GM21619 (cell line): Measurements from ENCODE around the gene STOML3.
"Not testable (repeated sequence)": the region's sequence is repeated elsewhere in the genome, so short reads cannot be mapped to it uniquely, and the experiment has no call there.

Experiments used
- ATAC-seq: cut with Tn5 transposase; IDR thresholded peaks from one replicate; pipeline ENCODE4 v1.9.1; 2021; ENCODE audit not compliant: unreplicated experiment

Gene STOML3

GRCh38 chr13:38990693-38991092 lies at the start of gene STOML3:
Gene STOML3, minus strand, starts transcription at chr13:38990831. Its CDS starts 110 bp downstream, at chr13:38990721.
- no peak for ATAC-seq

GRCh38 chr13:39040206-39040605 lies 49.6 kb upstream of the STOML3 start:
- no peak for ATAC-seq

GRCh38 chr13:39039041-39039440 lies 48.4 kb upstream of the STOML3 start:
- no peak for ATAC-seq

GRCh38 chr13:39038569-39039030 lies 48.0 kb upstream of the STOML3 start:
- peak; percentile 24 for ATAC-seq

GRCh38 chr13:39037880-39038568 lies 47.4 kb upstream of the STOML3 start, which contains the start of the genes NHLRC3 and PROSER1:
Gene NHLRC3, plus strand, starts transcription at chr13:39038456. Its CDS starts 184 bp downstream, at chr13:39038640.
Gene PROSER1, minus strand, starts transcription at chr13:39038089. Its CDS starts 847 bp downstream, at chr13:39037242.
- ATAC-seq, result peak; percentile 73

GRCh38 chr13:39037410-39037879 lies 46.8 kb upstream of the STOML3 start:
- ATAC-seq, result no peak

GRCh38 chr13:39036212-39036611 lies 45.6 kb upstream of the STOML3 start:
- ATAC-seq, result no peak

GRCh38 chr13:39035799-39036198 lies 45.2 kb upstream of the STOML3 start:
- no peak for ATAC-seq

- ATAC-seq, result no peak
Observed at GRCh38 chr13:39035204-39035603, 44.6 kb upstream of the STOML3 start.

- ATAC-seq, result no peak
Observed at GRCh38 chr13:39034085-39034484, 43.5 kb upstream of the STOML3 start.

- no peak for ATAC-seq
Observed at GRCh38 chr13:39032150-39032549, 41.5 kb upstream of the STOML3 start.

- no peak for ATAC-seq
Observed at GRCh38 chr13:39025433-39025839, 34.8 kb upstream of the STOML3 start.

GRCh38 chr13:39023761-39024160 lies 33.1 kb upstream of the STOML3 start:
- no peak for ATAC-seq

- no peak for ATAC-seq
Observed at GRCh38 chr13:39023316-39023715, 32.7 kb upstream of the STOML3 start.

GRCh38 chr13:39020853-39021462 lies 30.3 kb upstream of the STOML3 start:
- no peak for ATAC-seq

- ATAC-seq, result peak; percentile 83
Observed at GRCh38 chr13:39016787-39017186, 26.2 kb upstream of the STOML3 start.

GRCh38 chr13:39016087-39016486 lies 25.5 kb upstream of the STOML3 start:
- peak; percentile 87 for ATAC-seq

GRCh38 chr13:39013462-39013861 lies 22.8 kb upstream of the STOML3 start:
- ATAC-seq, result no peak

GRCh38 chr13:39012608-39013007 lies 22.0 kb upstream of the STOML3 start:
- no peak for ATAC-seq

GRCh38 chr13:39006371-39007111 lies 15.9 kb upstream of the STOML3 start:
- not testable (repeated sequence) for ATAC-seq

GRCh38 chr13:38998739-38999138 lies 8.1 kb upstream of the STOML3 start:
- no peak for ATAC-seq
